HEK293T (cell line): ENCODE results near the gene STON2.

Experiments used
- BHLHE40 ChIP-seq: fragments of 450-650 bp; IDR thresholded peaks from 2 replicates; pipeline ENCODE4 v1.6.1; 2016; ENCODE audit warnings: mild to moderate bottlenecking, moderate library complexity, borderline replicate concordance
- FOXA1 ChIP-seq: fragments of 450-650 bp; IDR thresholded peaks from 2 replicates; pipeline ENCODE4 v1.6.1; 2016; ENCODE audit warnings: mild to moderate bottlenecking
- FOXK2 ChIP-seq: fragments of 450-650 bp; IDR thresholded peaks from 2 replicates; pipeline ENCODE4 v1.6.1; 2016; ENCODE audit warnings: mild to moderate bottlenecking
- FOXM1 ChIP-seq: fragments of 450-650 bp; IDR thresholded peaks from 2 replicates; pipeline ENCODE4 v1.6.1; 2017; ENCODE audit warnings: mild to moderate bottlenecking, borderline replicate concordance
- LEF1 ChIP-seq: fragments of 450-650 bp; IDR thresholded peaks from 2 replicates; pipeline ENCODE4 v1.6.1; 2017; ENCODE audit warnings: mild to moderate bottlenecking, borderline replicate concordance
- SP1 ChIP-seq: fragments of 450-650 bp; IDR thresholded peaks from 2 replicates; pipeline ENCODE4 v1.6.1; 2017
- SUZ12 ChIP-seq: fragments of 450-650 bp; IDR thresholded peaks from 2 replicates; pipeline ENCODE4 v1.6.1; 2016; ENCODE audit warnings: mild to moderate bottlenecking
- ZNF384 ChIP-seq: fragments of 450-650 bp; IDR thresholded peaks from 2 replicates; pipeline ENCODE4 v1.6.1; 2016

- TF ChIP-seq LEF1 (no peak), BHLHE40 (no peak), ZNF384 (no peak), FOXM1 (no peak), FOXK2 (no peak), SUZ12 (no peak), SP1 (no peak), FOXA1 (no peak)
Measured at GRCh38 chr14:81286574-81287370, 113.4 kb downstream of the STON2 start.
